Endothelial cell (in vitro differentiated cells): Measurements from ENCODE around the gene CHST3. TPM values are rescaled to one million over a fixed set of nuclear protein-coding genes. Genes with fewer than 3 reads are reported as not detected.

Experiments
- DNase-seq: peaks from one replicate; pipeline ENCODE4 v3.0.0; 2021; ENCODE audit warnings: low spot score
- H3K27ac Mint-ChIP-seq: one replicate; pipeline ENCODE4 v1.8.0; 2021; ENCODE audit warnings: mixed read lengths, inconsistent platforms; ENCODE audit not compliant: unreplicated experiment
- H3K27me3 Mint-ChIP-seq: one replicate; pipeline ENCODE4 v1.8.0; 2021; ENCODE audit warnings: mild to moderate bottlenecking, moderate library complexity, mixed read lengths, inconsistent platforms; ENCODE audit not compliant: unreplicated experiment
- H3K36me3 Mint-ChIP-seq: one replicate; pipeline ENCODE4 v1.8.0; 2021; ENCODE audit warnings: mild to moderate bottlenecking, low read depth, mixed read lengths, inconsistent platforms; ENCODE audit not compliant: unreplicated experiment
- H3K4me1 Mint-ChIP-seq: one replicate; pipeline ENCODE4 v1.8.0; 2021; ENCODE audit warnings: mild to moderate bottlenecking, mixed read lengths, inconsistent platforms; ENCODE audit not compliant: unreplicated experiment
- H3K4me3 Mint-ChIP-seq: one replicate; pipeline ENCODE4 v1.8.0; 2021; ENCODE audit warnings: mild to moderate bottlenecking, mixed read lengths, inconsistent platforms; ENCODE audit not compliant: unreplicated experiment
- H3K9me3 Mint-ChIP-seq: one replicate; pipeline ENCODE4 v1.8.0; 2021; ENCODE audit warnings: mixed read lengths, inconsistent platforms; ENCODE audit not compliant: unreplicated experiment
- total RNA-seq: library from RNA; stranded (reverse); fragmentation: NEBNext Ultra II Directional; extraction: Animal tissue kit (Norgen Biotek cat#: 25700); gene quantifications from one replicate; pipeline ENCODE4 v1.2.1, GENCODE V29; 2021; ENCODE audit not compliant: unreplicated experiment
- TF ChIP-seq, protein P1 (sequence below): fragments of 200-600 bp; sonication (generic); IDR thresholded peaks from one replicate; pipeline ENCODE4 v1.5.0; 2021; ENCODE audit warnings: antibody characterized with exemption; ENCODE audit not compliant: unreplicated experiment

CHST3 gene
- total RNA-seq, 1 donor from 2014 or later, result 3.8 TPM

DNA sequence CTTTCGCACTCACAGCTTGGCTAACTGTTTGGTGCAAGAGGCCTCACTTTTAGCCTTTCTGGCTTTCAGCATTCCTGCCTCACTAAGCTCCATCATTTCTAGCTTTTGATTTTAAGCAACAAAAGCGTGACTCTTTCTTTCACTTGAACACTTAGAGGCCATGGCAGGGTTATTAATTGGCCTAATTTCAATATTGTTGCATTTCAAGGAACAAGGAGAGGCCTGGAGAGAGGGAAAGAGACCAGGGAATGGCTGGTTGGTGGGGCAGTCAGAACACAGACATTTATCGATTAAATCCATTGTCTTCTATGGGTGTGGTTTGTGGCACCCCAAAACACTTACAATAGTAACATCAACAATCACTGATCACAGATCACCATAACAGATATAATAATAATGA lies 31.3 kb downstream of the CHST3 start:
- TF ChIP-seq, protein P1, sequence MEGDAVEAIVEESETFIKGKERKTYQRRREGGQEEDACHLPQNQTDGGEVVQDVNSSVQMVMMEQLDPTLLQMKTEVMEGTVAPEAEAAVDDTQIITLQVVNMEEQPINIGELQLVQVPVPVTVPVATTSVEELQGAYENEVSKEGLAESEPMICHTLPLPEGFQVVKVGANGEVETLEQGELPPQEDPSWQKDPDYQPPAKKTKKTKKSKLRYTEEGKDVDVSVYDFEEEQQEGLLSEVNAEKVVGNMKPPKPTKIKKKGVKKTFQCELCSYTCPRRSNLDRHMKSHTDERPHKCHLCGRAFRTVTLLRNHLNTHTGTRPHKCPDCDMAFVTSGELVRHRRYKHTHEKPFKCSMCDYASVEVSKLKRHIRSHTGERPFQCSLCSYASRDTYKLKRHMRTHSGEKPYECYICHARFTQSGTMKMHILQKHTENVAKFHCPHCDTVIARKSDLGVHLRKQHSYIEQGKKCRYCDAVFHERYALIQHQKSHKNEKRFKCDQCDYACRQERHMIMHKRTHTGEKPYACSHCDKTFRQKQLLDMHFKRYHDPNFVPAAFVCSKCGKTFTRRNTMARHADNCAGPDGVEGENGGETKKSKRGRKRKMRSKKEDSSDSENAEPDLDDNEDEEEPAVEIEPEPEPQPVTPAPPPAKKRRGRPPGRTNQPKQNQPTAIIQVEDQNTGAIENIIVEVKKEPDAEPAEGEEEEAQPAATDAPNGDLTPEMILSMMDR, result no peak
- no peak for DNase-seq
- Mint-ChIP-seq H3K4me1 (no peaks in the 10 kb centered on the region), H3K27ac (no peak overlapping the region), H3K4me3 (no peak overlapping the region), H3K27me3 (peaks cover 1% of the 10 kb centered on the region), H3K36me3 (no peaks in the 10 kb centered on the region), H3K9me3 (no peaks in the 10 kb centered on the region)

DNA sequence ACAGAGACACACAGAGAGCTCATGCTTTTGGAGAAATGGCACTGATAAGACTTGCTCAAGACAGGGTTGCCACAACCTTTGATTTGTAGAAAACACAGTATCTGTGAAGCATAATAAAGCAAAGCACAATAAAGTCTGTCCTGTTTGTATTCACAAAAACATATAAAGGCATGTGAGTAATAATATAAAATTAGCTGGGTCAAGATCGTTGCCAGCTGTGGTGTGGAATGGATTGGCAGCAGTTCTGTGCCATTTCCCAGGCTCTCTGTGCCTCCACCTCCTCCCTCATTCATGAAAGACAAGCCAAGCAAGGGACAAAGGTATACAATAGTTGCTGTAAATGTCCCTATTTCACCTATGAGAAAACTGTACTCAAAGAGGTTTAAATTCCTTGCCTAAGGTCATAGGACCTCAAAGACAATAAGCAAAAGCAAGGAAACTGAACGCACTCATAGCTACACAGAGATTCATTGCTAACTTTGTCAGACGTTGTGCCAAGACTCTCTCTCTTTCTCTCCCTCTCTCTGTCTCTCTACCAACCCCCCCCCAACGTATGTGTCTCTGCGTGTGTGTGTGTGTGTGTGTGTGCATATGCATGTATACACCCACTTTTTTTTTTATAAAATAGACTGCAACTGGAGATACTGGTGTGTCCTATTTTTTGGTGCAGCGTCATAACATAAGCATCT lies 31.8 kb downstream of the CHST3 start:
- peaks cover 1% of the 10 kb centered on the region for H3K27me3 Mint-ChIP-seq
- no peak for DNase-seq
- no peaks in the 10 kb centered on the region for H3K4me1 Mint-ChIP-seq
- H3K36me3 Mint-ChIP-seq, result no peaks in the 10 kb centered on the region
- H3K9me3 Mint-ChIP-seq, result no peaks in the 10 kb centered on the region
- TF ChIP-seq, protein P1, result no peak
- no peak overlapping the region for H3K27ac Mint-ChIP-seq
- no peak overlapping the region for H3K4me3 Mint-ChIP-seq

DNA sequence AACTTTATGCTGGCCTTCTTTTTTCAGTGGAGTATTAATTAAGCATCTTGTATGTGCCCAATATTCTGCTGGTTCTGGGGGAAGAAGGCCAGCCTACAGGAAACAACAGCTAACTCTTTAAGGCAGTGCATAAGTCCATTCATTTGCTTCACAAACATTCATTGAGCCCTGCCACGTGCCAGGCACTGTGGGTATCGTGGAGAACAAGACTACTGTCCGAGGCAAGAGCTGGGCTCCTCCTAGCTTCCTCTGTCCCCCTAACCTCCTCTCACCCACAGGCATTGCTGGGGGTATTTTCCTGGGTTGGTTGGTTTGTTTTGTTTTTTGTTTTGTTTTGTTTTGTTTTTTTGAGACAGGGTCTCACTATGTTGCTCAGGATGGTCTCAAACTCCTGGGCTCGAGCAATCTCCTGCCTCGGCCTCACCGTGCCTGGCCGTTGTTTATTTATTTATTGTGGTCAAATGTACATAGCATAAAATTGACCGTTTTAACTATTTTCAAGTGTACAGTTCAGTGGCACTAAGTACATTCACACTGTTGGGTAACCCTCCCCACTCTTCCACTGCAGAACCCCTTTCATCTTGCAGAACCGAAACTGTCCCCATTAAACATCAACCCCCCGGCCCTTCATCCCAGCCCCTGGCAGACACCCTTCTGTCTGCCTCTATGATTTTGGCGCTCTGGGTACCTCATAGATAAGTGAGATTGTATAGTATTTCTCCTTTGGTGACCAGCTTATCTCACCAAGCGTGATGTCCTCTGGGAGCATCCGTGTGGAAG lies 32.6 kb downstream of the CHST3 start:
- no peaks in the 10 kb centered on the region for H3K36me3 Mint-ChIP-seq
- H3K27me3 Mint-ChIP-seq, result peaks cover 1% of the 10 kb centered on the region
- no peaks in the 10 kb centered on the region for H3K9me3 Mint-ChIP-seq
- H3K27ac Mint-ChIP-seq, result no peak overlapping the region
- H3K4me3 Mint-ChIP-seq, result no peak overlapping the region
- TF ChIP-seq, protein P1, result no peak
- H3K4me1 Mint-ChIP-seq, result no peaks in the 10 kb centered on the region
- DNase-seq, result no peak

DNA sequence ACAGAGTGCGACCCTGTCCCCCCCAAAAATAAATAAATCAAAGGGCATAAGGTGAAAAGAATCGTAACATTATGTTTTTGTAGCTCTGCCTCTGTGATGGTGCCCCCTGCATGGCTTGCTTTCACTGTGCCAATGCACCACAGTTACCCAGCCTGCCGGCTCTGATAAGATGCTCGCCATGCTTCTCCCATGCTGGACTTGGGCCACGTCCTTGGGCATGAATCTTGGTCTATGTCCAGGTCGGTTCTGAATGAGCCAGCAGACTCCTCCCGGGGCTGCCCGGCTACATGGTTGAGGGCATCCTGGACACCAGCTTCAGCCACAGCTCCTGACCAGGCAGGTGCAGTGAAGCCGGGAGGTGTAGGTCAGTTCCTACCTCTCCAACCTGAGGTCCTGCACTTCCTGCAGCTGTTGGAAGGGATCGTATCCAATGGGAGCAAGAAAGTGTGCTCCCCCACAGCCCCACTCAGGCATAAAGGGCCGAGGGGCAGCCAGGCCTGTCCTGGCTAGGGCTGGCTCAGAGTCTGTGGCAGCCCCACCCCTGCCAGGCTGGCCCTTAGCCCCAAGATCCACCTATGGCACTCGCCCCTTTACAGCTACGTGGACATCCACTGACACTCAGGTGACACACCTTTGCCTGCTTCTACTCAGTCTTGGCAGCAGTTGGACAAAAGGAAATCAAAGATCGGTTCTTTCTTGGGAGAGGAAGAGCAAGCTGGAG lies 34.1 kb downstream of the CHST3 start:
- H3K27me3 Mint-ChIP-seq, result peaks cover 1% of the 10 kb centered on the region
- H3K9me3 Mint-ChIP-seq, result no peaks in the 10 kb centered on the region
- H3K4me1 Mint-ChIP-seq, result no peaks in the 10 kb centered on the region
- H3K27ac Mint-ChIP-seq, result no peak overlapping the region
- no peak overlapping the region for H3K4me3 Mint-ChIP-seq
- DNase-seq, result no peak
- no peaks in the 10 kb centered on the region for H3K36me3 Mint-ChIP-seq
- TF ChIP-seq, protein P1, result no peak

DNA sequence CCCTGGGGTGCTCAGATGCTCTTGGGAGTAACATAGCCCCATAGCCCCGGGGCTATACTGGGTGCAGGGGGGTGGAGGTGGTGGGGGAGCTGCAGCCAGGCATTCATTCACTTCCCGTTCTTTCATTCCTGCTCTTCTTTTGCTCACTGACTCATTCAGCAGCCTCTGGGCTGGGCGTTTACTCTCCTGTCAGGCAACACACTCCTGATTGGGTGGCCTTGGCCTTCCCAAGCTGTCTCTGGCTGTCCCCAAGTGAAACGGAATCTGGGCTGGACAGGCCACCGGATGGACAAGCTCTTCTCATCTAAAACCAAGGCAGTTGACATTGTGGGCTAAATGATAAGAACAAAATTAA lies 34.6 kb downstream of the CHST3 start:
- H3K27ac Mint-ChIP-seq, result no peak overlapping the region
- H3K9me3 Mint-ChIP-seq, result no peaks in the 10 kb centered on the region
- no peaks in the 10 kb centered on the region for H3K36me3 Mint-ChIP-seq
- DNase-seq, result no peak
- no peaks in the 10 kb centered on the region for H3K4me1 Mint-ChIP-seq
- no peak overlapping the region for H3K4me3 Mint-ChIP-seq
- H3K27me3 Mint-ChIP-seq, result peaks cover 1% of the 10 kb centered on the region
- TF ChIP-seq, protein P1, result no peak
